Endothelial cell of umbilical vein (primary cell): Measurements from ENCODE around the gene GDI2. TPM values are rescaled to one million over a fixed set of nuclear protein-coding genes. Genes with fewer than 3 reads are reported as not detected.

ENCODE experiments used
- BruUV-seq: library from RNA; stranded (reverse); fragments of 400-500 nt; replicated peaks from 2 replicates; lab custom pipeline; 2021; lab: Mats Ljungman, UMichigan
- CTCF ChIA-PET: fragments of 300-600, 350-600 bp; sonication (Branson Sonifier 250); formaldehyde crosslinking; loops from one replicate; lab custom pipeline; 2021; ENCODE audit warnings: antibody characterized with exemption, inconsistent platforms; lab: Charles Lee
- POLR2A ChIA-PET: fragments of 300-600, 350-600 bp; sonication (Branson Sonifier 250); formaldehyde crosslinking; loops from one replicate; lab custom pipeline; 2021; ENCODE audit warnings: antibody characterized with exemption, inconsistent platforms; lab: Charles Lee
- DNase-seq: peaks from one replicate; pipeline ENCODE4 v3.0.0-alpha.2; 2011; ENCODE audit warnings: low read depth, low spot score
- FAIRE-seq: peaks from 2 replicates; lab custom pipeline; 2011; peaks lifted over from hg19 to GRCh38; lab: Jason Lieb, UNC
- H2AFZ ChIP-seq: 2 replicates; pipeline ENCODE4 v1.6.0; 2012; ENCODE audit warnings: low read depth, low read length, control low read depth, inconsistent platforms
- H3K27ac ChIP-seq: 2 replicates; pipeline ENCODE4 v1.5.1; 2011; ENCODE audit warnings: low read depth, mild to moderate bottlenecking, control low read depth, low read length, moderate library complexity; ENCODE audit not compliant: insufficient read depth
- H3K27me3 ChIP-seq, 2 experiments: 2 replicates each; pipeline versions ENCODE4 v1.6.0 to v1.6.1; 2011; ENCODE audit warnings: low read length in 2 of 2, mixed read lengths in 1 of 2; ENCODE audit not compliant: control insufficient read depth in 2 of 2, insufficient read depth in 2 of 2
- H3K36me3 ChIP-seq, 2 experiments: 2 replicates in 1 of 2; 3 replicates in 1 of 2; pipeline ENCODE4 v1.5.1; 2011; ENCODE audit warnings: low read length in 2 of 2, mild to moderate bottlenecking in 1 of 2, moderate library complexity in 1 of 2; ENCODE audit not compliant: control insufficient read depth in 2 of 2, insufficient read depth in 2 of 2; ENCODE audit errors: extremely low read depth in 1 of 2
- H3K4me1 ChIP-seq: 3 replicates; pipeline ENCODE4 v1.5.1; 2011; ENCODE audit warnings: mild to moderate bottlenecking, low read length; ENCODE audit not compliant: control insufficient read depth, insufficient read depth; ENCODE audit errors: extremely low read depth
- H3K4me2 ChIP-seq: 2 replicates; pipeline ENCODE4 v1.6.1; 2011; ENCODE audit warnings: low read length, control low read depth, mixed read lengths; ENCODE audit not compliant: insufficient read depth
- H3K4me3 ChIP-seq, 3 experiments: fragments of 200-600 bp in 1 of 3; sonication (generic), shearing (Covaris generic) in 1 of 3; replicated peaks in 1 of 3; 2 replicates each; pipeline ENCODE4 v1.5.1; 2011 to 2016; ENCODE audit warnings: control low read depth in 3 of 3, low read length in 3 of 3, mild to moderate bottlenecking in 2 of 3, inconsistent platforms in 1 of 3, low read depth in 1 of 3, moderate library complexity in 1 of 3; ENCODE audit not compliant: insufficient read depth in 1 of 3
- H3K79me2 ChIP-seq: 2 replicates; pipeline ENCODE4 v1.6.0; 2012; ENCODE audit warnings: low read length, inconsistent platforms; ENCODE audit not compliant: control insufficient read depth, insufficient read depth
- H3K9ac ChIP-seq: replicated peaks from 2 replicates; pipeline ENCODE3; 2011; ENCODE audit warnings: low read length, control low read depth; ENCODE audit not compliant: insufficient read depth; ENCODE audit errors: extremely low read depth
- H3K9me1 ChIP-seq: replicated peaks from 3 replicates; pipeline ENCODE4 v1.6.0; 2011; ENCODE audit warnings: mild to moderate bottlenecking, low read length; ENCODE audit not compliant: control insufficient read depth, insufficient read depth; ENCODE audit errors: extremely low read depth
- H3K9me3 ChIP-seq: replicated peaks from 2 replicates; pipeline ENCODE4 v1.5.1; 2012; ENCODE audit warnings: low read length, inconsistent platforms; ENCODE audit not compliant: control insufficient read depth, insufficient read depth
- H4K20me1 ChIP-seq: replicated peaks from 2 replicates; pipeline ENCODE3; 2011; ENCODE audit warnings: mild to moderate bottlenecking, low read length; ENCODE audit not compliant: control insufficient read depth, insufficient read depth; ENCODE audit errors: extremely low read depth
- FOS ChIP-seq: IDR thresholded peaks from 2 replicates; pipeline ENCODE4 v1.6.1; 2011; ENCODE audit warnings: mild to moderate bottlenecking, low read length, moderate library complexity, borderline replicate concordance; ENCODE audit not compliant: insufficient read depth
- POLR2A ChIP-seq: IDR thresholded peaks from 2 replicates; pipeline ENCODE4 v1.6.1; 2012; ENCODE audit warnings: low read depth, mild to moderate bottlenecking, control low read depth, low read length
- dilution Hi-C: fragments of 300-500 bp; cut with MboI; formaldehyde crosslinking; loops from one replicate; pipeline ENCODE4 v1.15.0; 2019; ENCODE audit warnings: low sequenced_read_pairs; ENCODE audit not compliant: extremely low pct_ligation_motif_present
- intact Hi-C: fragments of 100-400 bp; cut with micrococcal nuclease; formaldehyde crosslinking; loops from one replicate; pipeline ENCODE4 v1.10.0; 2022
- polyA plus RNA-seq, 4 experiments: library from polyadenylated mRNA; depleted of rRNA in 3 of 4; stranded (reverse) in 3 of 4; unstranded in 1 of 4; fragments of >200 nt; gene quantifications; 2 replicates each; pipeline versions ENCODE4 v1.2.1 to v1.2.3, GENCODE V29; 2011 to 2012; ENCODE audit warnings: missing spikeins in 1 of 4
- total RNA-seq: library from RNA; stranded (reverse); gene quantifications from 2 replicates; pipeline ENCODE4 v1.2.3, GENCODE V29; 2021
- TF ChIP-seq, protein P1 (sequence below), 2 donors: IDR thresholded peaks; 1 replicate in 1 of 2; 2 replicates in 1 of 2; pipeline ENCODE4 v1.5.1; 2011; ENCODE audit warnings: low read length in 2 of 2, mild to moderate bottlenecking in 2 of 2, moderate library complexity in 2 of 2, control low read depth in 1 of 2, inconsistent platforms in 1 of 2, low read depth in 1 of 2; ENCODE audit not compliant: insufficient read depth in 1 of 2; ENCODE audit errors: extremely low read depth in 1 of 2

GDI2 gene
- total and polyA plus RNA-seq, 2 donors (not counting 3 experiments of a cell fraction or from before 2014, with no cell fraction given): 154 to 307 TPM

- no peak for DNase-seq
- CTCF ChIA-PET: no interaction called here
- no TSS peak for BruUV-seq
- dilution Hi-C loops (no loop called here), intact Hi-C loops (no loop called here)
- Histone ChIP-seq H3K4me2 (no peak overlapping the region), H4K20me1 (no peaks in the 10 kb centered on the region), H3K27me3 (no peaks in the 10 kb centered on the region), H3K9ac (no peak overlapping the region), H3K79me2 (no peaks in the 10 kb centered on the region), H3K9me3 (no peaks in the 10 kb centered on the region), H3K4me1 (peaks cover 7% of the 10 kb centered on the region), H3K36me3 (no peaks in the 10 kb centered on the region), H3K9me1 (no peaks in the 10 kb centered on the region), H3K27ac (no peak overlapping the region), H2AFZ (no peak overlapping the region), H3K4me3 (no peak overlapping the region)
- TF ChIP-seq POLR2A: no peak
- FAIRE-seq: no peak
- POLR2A ChIA-PET: no interaction called here
Measured at GRCh38 chr10:5856701-5857004, 43.4 kb upstream of the GDI2 start.

DNA sequence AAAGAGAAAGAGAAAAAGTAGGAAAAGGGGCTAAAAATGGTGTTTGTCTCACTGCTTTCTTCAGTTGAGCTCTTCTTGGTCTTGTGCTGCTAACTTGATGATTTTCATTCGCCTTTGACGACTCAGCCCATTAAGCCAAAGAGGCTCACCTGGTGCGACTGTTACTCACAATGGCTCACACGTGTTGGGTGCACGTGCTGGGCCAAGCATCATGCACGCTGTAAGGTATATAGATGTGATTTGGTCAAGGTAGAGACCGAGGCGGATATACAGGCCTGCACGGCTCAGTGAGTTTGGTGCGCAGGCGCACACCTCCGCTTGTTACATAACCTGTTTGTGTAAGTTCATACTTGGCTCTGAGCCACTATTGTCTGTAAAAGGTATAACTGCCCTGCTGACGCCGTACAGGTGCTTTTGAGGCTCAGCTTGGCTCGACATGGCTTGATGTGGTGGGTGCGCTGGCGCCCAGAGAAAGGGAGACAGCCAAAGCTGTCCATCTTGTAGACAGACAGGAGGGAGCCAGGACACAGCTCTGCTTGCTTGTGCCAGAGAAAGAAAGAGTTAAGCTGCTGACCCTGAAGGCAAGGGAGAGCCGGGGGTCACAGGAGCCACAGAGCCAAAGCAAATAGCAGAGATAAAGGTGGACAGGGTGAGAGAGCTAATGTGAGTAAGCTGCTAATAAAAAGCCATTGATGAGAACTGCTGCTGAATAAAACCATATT lies 42.9 kb upstream of the GDI2 start:
- no peak for FAIRE-seq
- DNase-seq: no peak
- H3K27ac ChIP-seq: no peak overlapping the region
- H3K4me3 ChIP-seq: no peak overlapping the region
- POLR2A ChIA-PET: no interaction called here
- peaks cover 2% of the 10 kb centered on the region for H3K4me1 ChIP-seq
- no peak overlapping the region for H3K9ac ChIP-seq
- H3K4me2 ChIP-seq: no peak overlapping the region
- H3K9me3 ChIP-seq: no peaks in the 10 kb centered on the region
- no peaks in the 10 kb centered on the region for H3K79me2 ChIP-seq
- intact Hi-C loops (no loop called here), dilution Hi-C loops (no loop called here)
- H3K36me3 ChIP-seq: no peaks in the 10 kb centered on the region
- H4K20me1 ChIP-seq: no peaks in the 10 kb centered on the region
- CTCF ChIA-PET: interaction anchor here (0.6 kb wide), 1 partner anchor 555 kb away, joined by 3 read pairs; no protein-coding TSS in a partner anchor
- no peaks in the 10 kb centered on the region for H3K9me1 ChIP-seq
- no peaks in the 10 kb centered on the region for H3K27me3 ChIP-seq
- H2AFZ ChIP-seq: no peak overlapping the region
- TF ChIP-seq FOS: no peak
- TF ChIP-seq, protein P1, sequence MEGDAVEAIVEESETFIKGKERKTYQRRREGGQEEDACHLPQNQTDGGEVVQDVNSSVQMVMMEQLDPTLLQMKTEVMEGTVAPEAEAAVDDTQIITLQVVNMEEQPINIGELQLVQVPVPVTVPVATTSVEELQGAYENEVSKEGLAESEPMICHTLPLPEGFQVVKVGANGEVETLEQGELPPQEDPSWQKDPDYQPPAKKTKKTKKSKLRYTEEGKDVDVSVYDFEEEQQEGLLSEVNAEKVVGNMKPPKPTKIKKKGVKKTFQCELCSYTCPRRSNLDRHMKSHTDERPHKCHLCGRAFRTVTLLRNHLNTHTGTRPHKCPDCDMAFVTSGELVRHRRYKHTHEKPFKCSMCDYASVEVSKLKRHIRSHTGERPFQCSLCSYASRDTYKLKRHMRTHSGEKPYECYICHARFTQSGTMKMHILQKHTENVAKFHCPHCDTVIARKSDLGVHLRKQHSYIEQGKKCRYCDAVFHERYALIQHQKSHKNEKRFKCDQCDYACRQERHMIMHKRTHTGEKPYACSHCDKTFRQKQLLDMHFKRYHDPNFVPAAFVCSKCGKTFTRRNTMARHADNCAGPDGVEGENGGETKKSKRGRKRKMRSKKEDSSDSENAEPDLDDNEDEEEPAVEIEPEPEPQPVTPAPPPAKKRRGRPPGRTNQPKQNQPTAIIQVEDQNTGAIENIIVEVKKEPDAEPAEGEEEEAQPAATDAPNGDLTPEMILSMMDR (IDR thresholded peaks at IDR 0.05; ENCODE audit: extremely low read depth in 1 of 2, insufficient read depth in 1 of 2, low read depth in 1 of 2, low read length in 2 of 2): no peak
- BruUV-seq: no TSS peak
